ENCODE measurements around the gene GSTK1.

DNA sequence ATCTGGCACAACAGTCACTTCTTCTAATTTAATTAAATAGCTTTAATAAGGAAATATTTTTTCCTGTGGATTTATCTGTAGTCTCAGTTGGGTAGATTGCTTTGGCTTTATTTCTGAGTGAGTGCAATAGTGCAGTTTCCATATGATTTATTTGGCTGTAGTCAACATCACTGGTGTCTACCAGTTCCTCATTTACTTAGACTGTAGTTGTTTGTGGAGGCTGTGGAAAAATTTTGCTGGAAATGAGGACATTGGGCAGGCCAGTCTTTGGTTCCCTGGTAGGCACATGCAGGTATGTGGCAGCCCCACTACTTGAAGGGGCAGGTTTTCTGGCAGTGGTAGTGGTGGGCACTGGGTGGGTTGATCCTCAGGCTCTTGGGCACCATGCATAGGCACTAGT is 25.9 kb upstream of the GSTK1 start:
- no peak for TF ChIP-seq POLR2A (IDR thresholded peaks at IDR 0.05)
- TF ChIP-seq CTCF (IDR thresholded peaks at IDR 0.05) = no peak
- TF ChIP-seq EP300 (IDR thresholded peaks at IDR 0.05) = no peak

All from stomach (tissue), 4 donors.